SH-SY5Y (cell line): ENCODE data around the gene COL26A1.

ENCODE experiments used
- GATA2 ChIP-seq: IDR thresholded peaks from 2 replicates; pipeline ENCODE4 v1.6.1; 2011; ENCODE audit warnings: mild to moderate bottlenecking, low read depth, low read length
- GATA3 ChIP-seq: IDR thresholded peaks from 2 replicates; pipeline ENCODE4 v1.6.1; 2011; ENCODE audit warnings: low read depth, mild to moderate bottlenecking, low read length, moderate library complexity

DNA sequence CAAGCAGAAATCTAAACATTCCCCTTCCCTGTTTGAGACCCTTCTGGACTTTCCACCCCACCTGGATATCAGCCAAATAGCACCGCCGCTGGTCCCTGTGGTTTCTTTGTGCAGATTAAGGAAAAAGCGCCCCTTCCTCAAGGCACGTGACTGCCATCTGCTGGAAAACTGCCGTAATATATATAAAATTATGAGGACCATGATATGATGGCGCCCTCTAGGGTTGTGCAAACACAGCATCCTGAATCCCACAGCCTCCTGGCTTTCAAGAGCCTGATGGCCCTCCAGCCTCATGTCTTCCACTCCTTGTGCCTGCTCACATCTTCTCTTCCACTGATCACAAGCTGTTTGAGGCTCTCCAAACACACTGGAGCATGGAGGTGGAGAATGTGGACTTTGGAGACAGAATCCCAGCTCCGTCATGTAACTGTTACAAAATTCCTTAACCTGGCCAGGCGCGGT, 145.1 kb downstream of the COL26A1 start:
- peak; percentile 19; the same call in 1 of the 2 replicates for TF ChIP-seq GATA2
- no peak for TF ChIP-seq GATA3
